ENCODE measurements around the gene GSC. TPM values are rescaled to one million over a fixed set of nuclear protein-coding genes. Genes with fewer than 3 reads are reported as not detected.

The GSC gene
- total and polyA plus RNA-seq, 2 donors from 2014 or later = not detected

DNA sequence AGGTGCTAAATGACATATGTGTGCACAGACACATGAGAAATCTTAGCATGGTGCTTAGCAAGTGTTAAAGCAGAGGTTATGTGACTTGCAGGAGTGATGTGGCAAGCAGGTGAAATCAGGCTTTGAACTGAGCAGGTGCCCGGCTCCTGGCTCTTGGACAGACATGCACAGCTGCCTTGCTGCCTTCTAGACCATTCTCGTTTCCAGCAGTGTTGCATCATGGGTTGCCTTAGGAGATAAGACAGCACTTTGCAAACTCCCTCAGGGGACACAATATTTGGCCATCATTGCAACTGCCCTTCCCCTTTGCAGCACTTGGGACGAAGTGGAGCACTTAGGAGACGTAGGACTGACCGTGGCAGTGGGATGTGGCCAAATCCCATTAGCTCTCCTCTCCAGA lies 17.2 kb upstream of the GSC start:
- intact Hi-C loops (cut with DNase I) = no loop called here

GRCh38 chr14:94780536-94781399 lies 10.9 kb upstream of the GSC start:
- Histone ChIP-seq H3K9ac (ENCODE audit: low read length in 3 of 3) (no peak overlapping the region), H3K27ac (ENCODE audit: low read depth in 2 of 2, low read length in 2 of 2) (no peak overlapping the region), H3K9me3 (ENCODE audit: control insufficient read depth in 2 of 3, insufficient read depth in 1 of 3, low read length in 3 of 3) (no peaks in the 10 kb centered on the region), H3K4me3 (ENCODE audit: low read length in 3 of 3) (no peak overlapping the region), H3K27me3 (ENCODE audit: control insufficient read depth, insufficient read depth, low read length) (peaks cover 19% of the 10 kb centered on the region), H3K36me3 (ENCODE audit: control insufficient read depth in 2 of 3, insufficient read depth in 3 of 3, low read length in 3 of 3) (no peaks in the 10 kb centered on the region), H3K4me1 (ENCODE audit: control insufficient read depth in 2 of 3, insufficient read depth in 2 of 3, low read depth in 1 of 3, low read length in 3 of 3) (no peaks in the 10 kb centered on the region)
- intact Hi-C loops (cut with DNase I) = no loop called here
- no peak for FAIRE-seq
- DNase-seq = no peak
- TF ChIP-seq CTCF (IDR thresholded peaks at IDR 0.05; ENCODE audit: borderline replicate concordance, extremely low read depth, insufficient read depth) = no peak

More for the DNA sequence above, 17.2 kb upstream of the GSC start:
- Histone ChIP-seq H3K27me3 (ENCODE audit: control insufficient read depth, insufficient read depth, low read length) (no peaks in the 10 kb centered on the region), H3K9me3 (ENCODE audit: control insufficient read depth in 2 of 3, insufficient read depth in 1 of 3, low read length in 3 of 3) (peaks cover 0 to 2% (median 0%) of the 10 kb centered on the region in 3 donors), H3K4me1 (ENCODE audit: control insufficient read depth in 2 of 3, insufficient read depth in 2 of 3, low read depth in 1 of 3, low read length in 3 of 3) (no peaks in the 10 kb centered on the region), H3K27ac (ENCODE audit: low read depth in 2 of 2, low read length in 2 of 2) (no peak overlapping the region), H3K36me3 (ENCODE audit: control insufficient read depth in 2 of 3, insufficient read depth in 3 of 3, low read length in 3 of 3) (no peaks in the 10 kb centered on the region), H3K9ac (ENCODE audit: low read length in 3 of 3) (no peak overlapping the region), H3K4me3 (ENCODE audit: low read length in 3 of 3) (no peak overlapping the region)
- no peak for DNase-seq
- FAIRE-seq = no peak
- no peak for TF ChIP-seq CTCF (IDR thresholded peaks at IDR 0.05; ENCODE audit: borderline replicate concordance, extremely low read depth, insufficient read depth)

GRCh38 chr14:94779713-94780112 lies 9.8 kb upstream of the GSC start:
- H3K27me3 ChIP-seq (ENCODE audit: control insufficient read depth, insufficient read depth, low read length) = peaks cover 29% of the 10 kb centered on the region
- intact Hi-C loops (cut with DNase I) = no loop called here
- no peaks in the 10 kb centered on the region for H3K9me3 ChIP-seq (ENCODE audit: control insufficient read depth in 2 of 3, insufficient read depth in 1 of 3, low read length in 3 of 3)
- H3K4me1 ChIP-seq (ENCODE audit: control insufficient read depth in 2 of 3, insufficient read depth in 2 of 3, low read depth in 1 of 3, low read length in 3 of 3) = no peaks in the 10 kb centered on the region
- H3K9ac ChIP-seq (ENCODE audit: low read length in 3 of 3) = no peak overlapping the region
- H3K27ac ChIP-seq (ENCODE audit: low read depth in 2 of 2, low read length in 2 of 2) = no peak overlapping the region
- no peak overlapping the region for H3K4me3 ChIP-seq (ENCODE audit: low read length in 3 of 3)
- TF ChIP-seq CTCF (IDR thresholded peaks at IDR 0.05; ENCODE audit: borderline replicate concordance, extremely low read depth, insufficient read depth) = no peak
- FAIRE-seq (no peak), DNase-seq (no peak)
- no peaks in the 10 kb centered on the region for H3K36me3 ChIP-seq (ENCODE audit: control insufficient read depth in 2 of 3, insufficient read depth in 3 of 3, low read length in 3 of 3)

All from kidney (tissue), 14 donors.